Measurements from ENCODE around the gene CDK14. TPM values are rescaled to one million over a fixed set of nuclear protein-coding genes. Genes with fewer than 3 reads are reported as not detected.

CDK14 gene
- total RNA-seq, 1 experiment from 2014 or later: 57.9 TPM

- Mint-ChIP-seq H3K27ac (no peak overlapping the region), H3K9me3 (no peaks in the 10 kb centered on the region), H3K4me3 (peak overlapping the region; percentile 91), H3K36me3 (no peaks in the 10 kb centered on the region), H3K4me1 (peaks cover 74% of the 10 kb centered on the region), H3K27me3 (ENCODE audit: low read depth) (peaks cover 3% of the 10 kb centered on the region)
- DNase-seq (ENCODE audit: low spot score) (no peak), ATAC-seq (no peak)
- POLR2A ChIA-PET: interaction anchor here (1.2 kb wide), 1 partner anchor 56 kb away, joined by 3 read pairs; no protein-coding TSS in a partner anchor
- CTCF ChIA-PET: interaction anchor here (1.2 to 1.7 kb wide), 4 partner anchors 31 to 374 kb away, joined by 3 to 12 read pairs (median 4); no protein-coding TSS in a partner anchor
- TF ChIP-seq KAT7 (CRISPR knock-in tag; IDR thresholded peaks at IDR 0.05; ENCODE audit: borderline replicate concordance) (no peak), ZNF532 (CRISPR knock-in tag; IDR thresholded peaks at IDR 0.05; ENCODE audit: borderline replicate concordance) (no peak), NFATC4 (CRISPR knock-in tag; IDR thresholded peaks at IDR 0.05) (no peak), ZNF232 (CRISPR knock-in tag; IDR thresholded peaks at IDR 0.05) (no peak), EMX1 (CRISPR knock-in tag; IDR thresholded peaks at IDR 0.05) (no peak), ZNF416 (CRISPR knock-in tag; IDR thresholded peaks at IDR 0.05) (no peak), ATF3 (CRISPR knock-in tag; conservative IDR thresholded peaks at IDR 0.05) (no peak), ESRRA (CRISPR knock-in tag; IDR thresholded peaks at IDR 0.05; ENCODE audit: borderline replicate concordance) (no peak), AFF4 (CRISPR knock-in tag; IDR thresholded peaks at IDR 0.05; ENCODE audit: borderline replicate concordance) (no peak)
Measured at GRCh38 chr7:90597563-90598253, 1.6 kb downstream of the CDK14 start.

GRCh38 chr7:90599038-90599437, 2.9 kb downstream of the CDK14 start:
- POLR2A ChIA-PET: no interaction called here
- no peaks in the 10 kb centered on the region for H3K36me3 Mint-ChIP-seq
- no peak for ATAC-seq
- DNase-seq (ENCODE audit: low spot score): no peak
- H3K27me3 Mint-ChIP-seq (ENCODE audit: low read depth): peaks cover 3% of the 10 kb centered on the region
- CTCF ChIA-PET: interaction anchor here (1.0 kb wide), 2 partner anchors 144 to 435 kb away, joined by 3 read pairs; no protein-coding TSS in a partner anchor
- H3K9me3 Mint-ChIP-seq: no peaks in the 10 kb centered on the region
- peaks cover 71% of the 10 kb centered on the region for H3K4me1 Mint-ChIP-seq
- 0 out of 2 replicates have a peak overlapping the region, but pooled peaks have one; percentile 76 for H3K27ac Mint-ChIP-seq
- H3K4me3 Mint-ChIP-seq: peak overlapping the region; percentile 21; the same call in 1 of the 2 replicates
- TF ChIP-seq IRF2 (CRISPR knock-in tag; IDR thresholded peaks at IDR 0.05; ENCODE audit: borderline replicate concordance, low read depth) (no peak), ZNF219 (CRISPR knock-in tag; IDR thresholded peaks at IDR 0.05; ENCODE audit: borderline replicate concordance) (no peak), MXD4 (CRISPR knock-in tag; IDR thresholded peaks at IDR 0.05; ENCODE audit: borderline replicate concordance) (no peak), ATF3 (CRISPR knock-in tag; conservative IDR thresholded peaks at IDR 0.05) (no peak), ZBTB43 (CRISPR knock-in tag; IDR thresholded peaks at IDR 0.05) (no peak), NFE2L1 (CRISPR knock-in tag; IDR thresholded peaks at IDR 0.05) (no peak), ZNF263 (CRISPR knock-in tag; IDR thresholded peaks at IDR 0.05; ENCODE audit: low read depth) (no peak), NR2C2 (CRISPR knock-in tag; IDR thresholded peaks at IDR 0.05) (no peak), STAT6 (CRISPR knock-in tag; conservative IDR thresholded peaks at IDR 0.05; ENCODE audit: low read depth) (no peak), E2F1 (CRISPR knock-in tag; IDR thresholded peaks at IDR 0.05) (no peak), FOXJ3 (CRISPR knock-in tag; IDR thresholded peaks at IDR 0.05; ENCODE audit: borderline replicate concordance) (no peak), NR1H2 (CRISPR knock-in tag; IDR thresholded peaks at IDR 0.05) (no peak)
